SH-SY5Y (cell line): Measurements from ENCODE around the gene APOL2.

ENCODE experiments used
- GATA2 ChIP-seq: IDR thresholded peaks from 2 replicates; pipeline ENCODE4 v1.6.1; 2011; ENCODE audit warnings: mild to moderate bottlenecking, low read depth, low read length
- GATA3 ChIP-seq: IDR thresholded peaks from 2 replicates; pipeline ENCODE4 v1.6.1; 2011; ENCODE audit warnings: low read depth, mild to moderate bottlenecking, low read length, moderate library complexity

DNA sequence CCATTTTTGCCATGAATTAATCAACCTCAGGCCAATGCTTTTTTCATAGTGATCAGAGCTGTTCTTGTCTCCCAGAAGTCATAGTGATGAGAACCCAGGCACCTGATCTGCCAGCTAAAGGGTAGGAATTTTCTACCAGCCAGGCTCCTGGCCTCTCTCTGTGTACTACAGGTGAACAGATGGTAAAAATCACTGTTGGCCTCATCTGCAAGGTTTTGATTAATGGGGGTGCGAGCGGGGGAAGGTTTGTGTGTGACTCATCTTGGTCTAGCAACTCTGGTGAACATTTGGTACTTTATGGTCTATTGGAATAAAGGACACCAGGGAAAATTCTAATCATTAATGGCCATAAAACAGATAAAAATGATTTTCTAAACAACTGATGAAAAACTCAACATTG, 23.3 kb downstream of the APOL2 start:
- TF ChIP-seq GATA2 (no peak), GATA3 (no peak)
